Esophagus (tissue), 2 donors: ENCODE results near the gene HOMER1. TPM values are rescaled to one million over a fixed set of nuclear protein-coding genes. Genes with fewer than 3 reads are reported as not detected.
"Not testable (repeated sequence)": the region's sequence is repeated elsewhere in the genome, so short reads cannot be mapped to it uniquely, and the experiment has no call there.

Experiments used
- H3K27ac ChIP-seq, 2 donors: one replicate each; pipeline ENCODE4 v1.5.1; 2013; ENCODE audit warnings: low read depth in 2 of 2, mild to moderate bottlenecking in 2 of 2, inconsistent platforms in 1 of 2, low read length in 1 of 2, moderate library complexity in 1 of 2
- H3K27me3 ChIP-seq, 2 donors: one replicate each; pipeline ENCODE4 v1.6.1; 2013; ENCODE audit warnings: low read length in 2 of 2, control low read depth in 1 of 2, mild to moderate bottlenecking in 1 of 2; ENCODE audit not compliant: insufficient read depth in 2 of 2, control insufficient read depth in 1 of 2
- H3K36me3 ChIP-seq, 2 donors: one replicate each; pipeline ENCODE4 v1.6.1; 2013; ENCODE audit warnings: low read length in 1 of 2; ENCODE audit not compliant: control insufficient read depth in 2 of 2, insufficient read depth in 2 of 2
- H3K4me1 ChIP-seq, 2 donors: one replicate each; pipeline ENCODE4 v1.6.1; 2013; ENCODE audit warnings: low read length in 1 of 2; ENCODE audit not compliant: control insufficient read depth in 2 of 2, insufficient read depth in 2 of 2
- H3K4me3 ChIP-seq, 2 donors: one replicate each; pipeline ENCODE4 v1.5.1; 2013; ENCODE audit warnings: low read length in 2 of 2, mild to moderate bottlenecking in 2 of 2, low read depth in 1 of 2, moderate library complexity in 1 of 2
- H3K9me3 ChIP-seq, 2 donors: one replicate each; pipeline ENCODE4 v1.6.1; 2013; ENCODE audit warnings: mild to moderate bottlenecking in 2 of 2, low read depth in 1 of 2, low read length in 1 of 2, moderate library complexity in 1 of 2; ENCODE audit not compliant: control insufficient read depth in 2 of 2, insufficient read depth in 1 of 2
- WGBS, 2 donors: extraction: QIAGEN DNeasy Blood & Tissue Kit; methylation state at CpG; one replicate each; pipeline ENCODE4 v1.1.7; 2013; 5-methylcytosine and 5-hydroxymethylcytosine counted together
- polyA plus RNA-seq, 2 donors: library from polyadenylated mRNA; stranded (reverse); fragments of 200-250 nt; gene quantifications; one replicate each; pipeline ENCODE4 v1.2.3, GENCODE V29; 2013
- donor health status: healthy with polysubstance abuse.
- donor health status: Bipolar disorder and iron deficiency.

HOMER1 gene
- polyA plus RNA-seq, 2 donors, result 1.6 to 1.7 TPM

GRCh38 chr5:79385126-79385525 is 128.8 kb downstream of the HOMER1 start:
- H3K4me3 ChIP-seq, H3K36me3 ChIP-seq, H3K27me3 ChIP-seq, H3K27ac ChIP-seq, H3K4me1 ChIP-seq, H3K9me3 ChIP-seq: not testable (repeated sequence)

- H3K4me1 ChIP-seq, result no peaks in the 10 kb centered on the region
- peaks cover 4% of the 10 kb centered on the region in 2 donors for H3K9me3 ChIP-seq
- H3K36me3 ChIP-seq, result peaks cover 0 to 3% of the 10 kb centered on the region in 2 donors
- H3K4me3 ChIP-seq, result no peak overlapping the region
- no peak overlapping the region for H3K27ac ChIP-seq
- H3K27me3 ChIP-seq, result no peaks in the 10 kb centered on the region
These were observed 135.3 kb downstream of the HOMER1 start for GRCh38 chr5:79378510-79379186.

GRCh38 chr5:79357398-79357797 is 156.5 kb downstream of the HOMER1 start:
- no peaks in the 10 kb centered on the region for H3K36me3 ChIP-seq
- no peak overlapping the region for H3K27ac ChIP-seq
- no peaks in the 10 kb centered on the region for H3K9me3 ChIP-seq
- WGBS, 2 donors, result 5 to 11% methylated on average over 1 of the region's 1 CpG
- no peaks in the 10 kb centered on the region for H3K4me1 ChIP-seq
- H3K4me3 ChIP-seq, result no peak overlapping the region
- no peaks in the 10 kb centered on the region for H3K27me3 ChIP-seq

GRCh38 chr5:79349881-79350280 is 164.1 kb downstream of the HOMER1 start:
- H3K4me1 ChIP-seq, result no peaks in the 10 kb centered on the region
- no peak overlapping the region for H3K27ac ChIP-seq
- WGBS, 2 donors, result 62 to 69% methylated on average over 2 of the region's 2 CpGs
- H3K27me3 ChIP-seq, result no peaks in the 10 kb centered on the region
- no peak overlapping the region for H3K4me3 ChIP-seq
- H3K9me3 ChIP-seq, result no peaks in the 10 kb centered on the region
- H3K36me3 ChIP-seq, result no peaks in the 10 kb centered on the region

- H3K27ac ChIP-seq, result no peak overlapping the region
- no peaks in the 10 kb centered on the region for H3K27me3 ChIP-seq
- H3K4me1 ChIP-seq, result no peaks in the 10 kb centered on the region
- H3K4me3 ChIP-seq, result no peak overlapping the region
- WGBS, 2 donors, result 56 to 65% methylated on average over 10 of the region's 10 CpGs
- no peaks in the 10 kb centered on the region for H3K9me3 ChIP-seq
- no peaks in the 10 kb centered on the region for H3K36me3 ChIP-seq
These were observed 164.9 kb downstream of the HOMER1 start for GRCh38 chr5:79349047-79349446.

- H3K4me1 ChIP-seq, result no peaks in the 10 kb centered on the region
- 84 to 86% methylated on average over 6 of the region's 6 CpGs for WGBS, 2 donors
- no peaks in the 10 kb centered on the region for H3K36me3 ChIP-seq
- no peaks in the 10 kb centered on the region for H3K27me3 ChIP-seq
- no peaks in the 10 kb centered on the region for H3K9me3 ChIP-seq
- H3K27ac ChIP-seq, result no peak overlapping the region
- H3K4me3 ChIP-seq, result no peak overlapping the region
These were observed 167.5 kb downstream of the HOMER1 start for GRCh38 chr5:79346420-79346824.

- 73 to 79% methylated on average over 10 of the region's 10 CpGs for WGBS, 2 donors
- no peak overlapping the region for H3K27ac ChIP-seq
- no peaks in the 10 kb centered on the region for H3K36me3 ChIP-seq
- no peaks in the 10 kb centered on the region for H3K4me1 ChIP-seq
- no peaks in the 10 kb centered on the region for H3K27me3 ChIP-seq
- no peak overlapping the region for H3K4me3 ChIP-seq
- H3K9me3 ChIP-seq, result no peaks in the 10 kb centered on the region
These were observed 179.9 kb downstream of the HOMER1 start for GRCh38 chr5:79333852-79334557.

- Histone ChIP-seq H3K4me1 (no peaks in the 10 kb centered on the region), H3K27me3 (no peaks in the 10 kb centered on the region), H3K36me3 (no peaks in the 10 kb centered on the region), H3K27ac (no peak overlapping the region), H3K9me3 (no peaks in the 10 kb centered on the region), H3K4me3 (no peak overlapping the region)
- 81 to 85% methylated on average over 5 of the region's 5 CpGs for WGBS, 2 donors
These were observed 183.9 kb downstream of the HOMER1 start for GRCh38 chr5:79330071-79330470.

- no peaks in the 10 kb centered on the region for H3K9me3 ChIP-seq
- H3K36me3 ChIP-seq, result no peaks in the 10 kb centered on the region
- no peak overlapping the region for H3K27ac ChIP-seq
- 83 to 88% methylated on average over 4 of the region's 4 CpGs for WGBS, 2 donors
- H3K4me1 ChIP-seq, result no peaks in the 10 kb centered on the region
- no peaks in the 10 kb centered on the region for H3K27me3 ChIP-seq
- H3K4me3 ChIP-seq, result no peak overlapping the region
These were observed 184.5 kb downstream of the HOMER1 start for GRCh38 chr5:79329453-79329852.
